CD4-positive, alpha-beta T cell (primary cell): ENCODE data around the gene SEMA6B. TPM values are rescaled to one million over a fixed set of nuclear protein-coding genes. Genes with fewer than 3 reads are reported as not detected.

Source experiments
- ATAC-seq: fragments of 200-7000 bp; cut with Tn5 transposase; one replicate; pipeline ENCODE4 v1.10.0; 2022; ENCODE audit warnings: mild to moderate bottlenecking; ENCODE audit not compliant: poor library complexity
- CTCF ChIA-PET: fragments of 350-600 bp; sonication (Branson Sonifier 250); formaldehyde crosslinking; loops from one replicate; lab custom pipeline; 2021; ENCODE audit warnings: antibody characterized with exemption, inconsistent platforms; lab: Charles Lee
- POLR2A ChIA-PET: fragments of 350-600 bp; sonication (Branson Sonifier 250); formaldehyde crosslinking; loops from one replicate; lab custom pipeline; 2021; ENCODE audit warnings: antibody characterized with exemption, inconsistent platforms; lab: Charles Lee
- DNase-seq, 14 experiments: peaks; one replicate each; pipeline ENCODE4 v3.0.0-alpha.2; 2013 to 2020; ENCODE audit warnings: mixed read lengths in 2 of 14
- H3K27ac ChIP-seq, 2 donors: one replicate each; pipeline versions ENCODE4 v1.5.1 to v1.7.0; 2013; ENCODE audit warnings: low read length in 2 of 2, low read depth in 1 of 2, mild to moderate bottlenecking in 1 of 2
- H3K27me3 ChIP-seq, 2 experiments: 1 replicate in 1 of 2; 2 replicates in 1 of 2; pipeline versions ENCODE4 v1.6.1 to v1.7.0; 2013; ENCODE audit warnings: low read length in 2 of 2, control low read depth in 1 of 2, mild to moderate bottlenecking in 1 of 2, moderate library complexity in 1 of 2; ENCODE audit not compliant: insufficient read depth in 2 of 2, control insufficient read depth in 1 of 2
- H3K36me3 ChIP-seq: one replicate; pipeline ENCODE4 v1.6.1; 2013; ENCODE audit warnings: low read length, control low read depth; ENCODE audit not compliant: insufficient read depth
- H3K4me1 ChIP-seq: one replicate; pipeline ENCODE4 v1.6.1; 2013; ENCODE audit warnings: low read length, control low read depth; ENCODE audit not compliant: insufficient read depth
- H3K4me3 ChIP-seq: one replicate; pipeline ENCODE4 v1.5.1; 2013; ENCODE audit warnings: mild to moderate bottlenecking, low read length, moderate library complexity
- H3K9me3 ChIP-seq, 2 experiments: 1 replicate in 1 of 2; 2 replicates in 1 of 2; pipeline versions ENCODE4 v1.6.1 to v1.7.0; 2013; ENCODE audit warnings: low read length in 2 of 2, mild to moderate bottlenecking in 2 of 2, control low read depth in 1 of 2, moderate library complexity in 1 of 2; ENCODE audit not compliant: control insufficient read depth in 1 of 2, insufficient read depth in 1 of 2
- H3K27ac Mint-ChIP-seq: one replicate; pipeline ENCODE4 v1.8.0; 2020; ENCODE audit warnings: mixed read lengths
- H3K27me3 Mint-ChIP-seq: one replicate; pipeline ENCODE4 v1.8.0; 2021; ENCODE audit warnings: mixed read lengths
- H3K36me3 Mint-ChIP-seq: one replicate; pipeline ENCODE4 v1.8.0; 2021; ENCODE audit warnings: low read depth, mixed read lengths
- H3K4me1 Mint-ChIP-seq: one replicate; pipeline ENCODE4 v1.8.0; 2021; ENCODE audit warnings: low read depth, mixed read lengths
- H3K4me3 Mint-ChIP-seq: one replicate; pipeline ENCODE4 v1.8.0; 2020; ENCODE audit warnings: mild to moderate bottlenecking, mixed read lengths
- H3K9me3 Mint-ChIP-seq: one replicate; pipeline ENCODE4 v1.8.0; 2020; ENCODE audit warnings: mixed read lengths
- intact Hi-C, 2 experiments: fragments of 100-400 bp; cut with DNase I in 1 of 2; cut with micrococcal nuclease in 1 of 2; formaldehyde crosslinking; loops; one replicate each; pipeline versions ENCODE4 v1.15.1 to v1.9.0; 2023 to 2025; cut with DNase I, micrococcal nuclease
- total RNA-seq, 174 experiments: library from RNA in 2 of 174; stranded (reverse) in 2 of 174; gene quantifications; one replicate each; pipeline ENCODE4 v1.2.3 and lab custom pipeline; 2021 to 2026
- TF ChIP-seq, protein P1 (sequence below): fragments of 200-600 bp; IDR thresholded peaks from one replicate; pipeline ENCODE4 v1.8.0; 2022; ENCODE audit warnings: antibody characterized with exemption, mild to moderate bottlenecking

Gene SEMA6B
- total RNA-seq, 2 experiments from 2014 or later, result 0.14 to 0.17 TPM

DNA sequence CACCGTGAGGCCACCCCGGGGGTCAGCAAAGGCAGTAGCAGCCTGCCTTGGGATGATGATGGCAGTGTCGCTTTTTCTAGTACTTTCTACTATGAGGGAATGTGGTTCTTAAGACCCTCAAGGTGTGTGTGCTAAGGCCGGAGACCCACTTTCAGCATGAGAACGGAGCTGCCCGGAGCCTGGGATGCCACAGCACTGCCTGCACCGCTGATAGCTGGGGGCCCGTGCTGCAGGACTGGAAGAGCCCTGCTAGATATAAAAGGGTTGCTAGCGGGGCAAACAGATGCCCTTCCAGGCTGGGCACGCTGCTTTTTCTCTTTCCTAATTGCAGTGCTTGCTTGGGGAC is 55.7 kb downstream of the SEMA6B start:
- Mint-ChIP-seq H3K4me3 (no peak overlapping the region), H3K9me3 (no peaks in the 10 kb centered on the region), H3K27ac (no peak overlapping the region), H3K27me3 (no peaks in the 10 kb centered on the region), H3K36me3 (peaks cover 32% of the 10 kb centered on the region), H3K4me1 (no peaks in the 10 kb centered on the region)
- intact Hi-C loops, result no loop called here
- no peaks in the 10 kb centered on the region for H3K27me3 ChIP-seq
- DNase-seq, result no peak
- H3K4me1 ChIP-seq, result no peaks in the 10 kb centered on the region
- peaks cover 0 to 5% of the 10 kb centered on the region in 2 experiments for H3K9me3 ChIP-seq
- POLR2A ChIA-PET, result no interaction called here
- no peak overlapping the region for H3K27ac ChIP-seq
- no peak for ATAC-seq
- TF ChIP-seq, protein P1, sequence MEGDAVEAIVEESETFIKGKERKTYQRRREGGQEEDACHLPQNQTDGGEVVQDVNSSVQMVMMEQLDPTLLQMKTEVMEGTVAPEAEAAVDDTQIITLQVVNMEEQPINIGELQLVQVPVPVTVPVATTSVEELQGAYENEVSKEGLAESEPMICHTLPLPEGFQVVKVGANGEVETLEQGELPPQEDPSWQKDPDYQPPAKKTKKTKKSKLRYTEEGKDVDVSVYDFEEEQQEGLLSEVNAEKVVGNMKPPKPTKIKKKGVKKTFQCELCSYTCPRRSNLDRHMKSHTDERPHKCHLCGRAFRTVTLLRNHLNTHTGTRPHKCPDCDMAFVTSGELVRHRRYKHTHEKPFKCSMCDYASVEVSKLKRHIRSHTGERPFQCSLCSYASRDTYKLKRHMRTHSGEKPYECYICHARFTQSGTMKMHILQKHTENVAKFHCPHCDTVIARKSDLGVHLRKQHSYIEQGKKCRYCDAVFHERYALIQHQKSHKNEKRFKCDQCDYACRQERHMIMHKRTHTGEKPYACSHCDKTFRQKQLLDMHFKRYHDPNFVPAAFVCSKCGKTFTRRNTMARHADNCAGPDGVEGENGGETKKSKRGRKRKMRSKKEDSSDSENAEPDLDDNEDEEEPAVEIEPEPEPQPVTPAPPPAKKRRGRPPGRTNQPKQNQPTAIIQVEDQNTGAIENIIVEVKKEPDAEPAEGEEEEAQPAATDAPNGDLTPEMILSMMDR, result no peak
- CTCF ChIA-PET, result no interaction called here
- H3K36me3 ChIP-seq, result peaks cover 16% of the 10 kb centered on the region
- H3K4me3 ChIP-seq, result no peak overlapping the region

DNA sequence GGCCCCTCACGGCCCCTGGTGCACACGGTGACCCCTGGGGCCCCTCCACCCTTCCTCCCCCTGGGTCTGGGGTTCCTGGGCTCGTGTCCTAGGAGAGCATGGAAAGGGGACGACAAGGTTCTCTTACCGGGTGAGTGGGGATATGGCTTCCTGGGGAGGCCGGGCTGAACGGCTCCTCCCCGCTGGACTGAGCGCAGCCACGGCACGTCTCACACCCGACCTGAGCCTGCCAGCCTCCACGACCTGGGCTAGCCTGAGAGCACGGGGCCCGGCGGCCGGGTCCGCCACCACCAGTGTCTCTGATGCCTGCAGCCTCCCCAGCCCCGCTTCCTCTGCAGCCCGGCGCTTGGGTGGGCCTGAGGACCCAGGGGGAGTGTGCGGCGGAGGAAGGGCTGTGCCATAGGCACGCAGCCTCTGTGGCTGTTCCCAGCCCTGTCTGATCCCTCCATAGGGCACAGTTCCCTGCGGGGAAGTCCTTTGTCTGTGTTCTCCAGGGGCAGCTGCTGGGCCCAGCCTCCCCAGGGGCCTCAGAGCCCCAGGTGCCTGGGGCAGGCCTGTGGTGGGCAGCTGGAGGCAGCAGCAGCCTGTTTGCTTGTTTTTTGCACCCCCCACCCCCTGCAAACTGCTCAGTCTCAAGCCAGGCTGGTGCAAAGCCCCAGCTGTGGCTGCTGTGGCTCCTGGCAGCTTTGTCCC is 56.2 kb downstream of the SEMA6B start:
- Histone ChIP-seq H3K27me3 (no peaks in the 10 kb centered on the region), H3K36me3 (peaks cover 22% of the 10 kb centered on the region), H3K9me3 (peaks cover 0 to 10% of the 10 kb centered on the region in 2 experiments), H3K4me1 (no peaks in the 10 kb centered on the region), H3K27ac (no peak overlapping the region), H3K4me3 (no peak overlapping the region)
- ATAC-seq (no peak), DNase-seq (no peak)
- H3K4me3 Mint-ChIP-seq, result no peak overlapping the region
- no peak overlapping the region for H3K27ac Mint-ChIP-seq
- intact Hi-C loops, result no loop called here
- no peaks in the 10 kb centered on the region for H3K27me3 Mint-ChIP-seq
- no peaks in the 10 kb centered on the region for H3K9me3 Mint-ChIP-seq
- POLR2A ChIA-PET, result no interaction called here
- CTCF ChIA-PET, result no interaction called here
- no peaks in the 10 kb centered on the region for H3K4me1 Mint-ChIP-seq
- TF ChIP-seq, protein P1, result no peak
- peaks cover 32% of the 10 kb centered on the region for H3K36me3 Mint-ChIP-seq

DNA sequence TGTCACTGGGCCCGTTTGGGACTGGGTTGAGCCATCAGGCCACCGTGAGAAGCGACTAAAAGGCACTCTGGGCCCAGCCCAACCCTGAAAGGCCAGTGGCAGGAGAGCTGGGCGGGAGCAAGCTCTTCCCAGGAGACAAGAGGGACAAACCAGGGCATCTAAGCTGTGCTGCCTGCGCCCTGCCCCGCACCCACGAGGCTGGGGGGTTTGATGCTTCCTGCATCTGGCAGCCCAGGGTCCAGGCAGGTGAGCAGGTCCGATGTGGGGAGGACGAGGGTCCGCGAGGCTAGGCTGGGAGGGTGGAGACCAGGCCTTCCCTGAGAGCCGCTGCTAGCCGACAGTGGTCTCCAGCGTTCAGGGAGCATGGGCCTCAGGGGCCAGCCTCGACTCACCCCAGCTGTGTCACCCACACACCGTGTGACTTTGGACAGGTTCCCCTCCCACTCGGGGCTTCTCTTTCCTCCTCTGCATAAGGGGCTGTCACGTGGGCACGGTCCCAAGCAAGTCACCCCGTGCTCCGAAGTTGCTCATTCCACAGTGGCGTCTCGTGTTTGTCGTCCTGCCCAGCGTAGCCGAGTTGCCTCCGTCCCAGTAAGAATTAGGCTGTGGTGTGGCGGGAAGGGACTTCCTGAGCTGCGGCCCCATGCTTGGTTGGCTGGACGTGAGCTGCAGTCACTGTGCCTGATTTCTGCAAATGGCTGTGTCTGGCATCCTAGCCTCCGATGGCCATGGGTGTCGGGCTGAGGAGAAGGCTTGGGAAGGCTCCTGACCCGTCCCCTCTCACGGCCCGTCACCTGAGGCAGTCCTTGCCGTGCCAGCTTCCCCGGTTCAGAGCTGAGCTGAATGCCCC is 57.0 kb downstream of the SEMA6B start:
- Histone ChIP-seq H3K9me3 (peaks cover 0 to 10% of the 10 kb centered on the region in 2 experiments), H3K27ac (no peak overlapping the region), H3K4me3 (no peak overlapping the region), H3K4me1 (no peaks in the 10 kb centered on the region), H3K36me3 (peaks cover 29% of the 10 kb centered on the region), H3K27me3 (no peaks in the 10 kb centered on the region)
- peaks cover 32% of the 10 kb centered on the region for H3K36me3 Mint-ChIP-seq
- no peak overlapping the region for H3K4me3 Mint-ChIP-seq
- intact Hi-C loops, result no loop called here
- H3K4me1 Mint-ChIP-seq, result no peaks in the 10 kb centered on the region
- ChIA-PET CTCF (no interaction called here), POLR2A (no interaction called here)
- H3K27ac Mint-ChIP-seq, result no peak overlapping the region
- no peak for ATAC-seq
- TF ChIP-seq, protein P1, result no peak
- DNase-seq, result no peak
- no peaks in the 10 kb centered on the region for H3K9me3 Mint-ChIP-seq
- H3K27me3 Mint-ChIP-seq, result no peaks in the 10 kb centered on the region
